Esophagus squamous epithelium (tissue), 4 donors: ENCODE data around the gene ZNF221.

Source experiments
- CTCF ChIP-seq, 6 experiments: fragments of 450-650 bp in 4 of 6; fragments of 200-600 bp in 2 of 6; sonication (generic) in 2 of 6; IDR thresholded peaks; one replicate each; pipeline ENCODE4 v1.5.1; 2016 to 2019; ENCODE audit warnings: antibody characterized with exemption in 6 of 6, mild to moderate bottlenecking in 4 of 6, moderate library complexity in 4 of 6
- POLR2A ChIP-seq, 4 donors: fragments of 450-650 bp; IDR thresholded peaks; one replicate each; pipeline ENCODE4 v1.6.1; 2017; ENCODE audit warnings: antibody characterized with exemption in 4 of 4, mild to moderate bottlenecking in 4 of 4, moderate library complexity in 3 of 4

- TF ChIP-seq CTCF (IDR thresholded peaks at IDR 0.05) (no peak), POLR2A (IDR thresholded peaks at IDR 0.05) (no peak)
Observed at GRCh38 chr19:43984687-43985000, 33.6 kb downstream of the ZNF221 start.
